AG04450 (cell line): ENCODE results near the gene FGGY. TPM values are rescaled to one million over a fixed set of nuclear protein-coding genes. Genes with fewer than 3 reads are reported as not detected.

Source experiments
- CTCF ChIA-PET: fragments of 300-600, 350-600 bp; formaldehyde crosslinking; extraction: SDS; loops from one replicate; lab custom pipeline; 2022; ENCODE audit warnings: antibody characterized with exemption, inconsistent platforms; lab: Charles Lee
- POLR2A ChIA-PET: fragments of 350-600 bp; formaldehyde crosslinking; extraction: SDS; loops from one replicate; lab custom pipeline; 2021; ENCODE audit warnings: antibody characterized with exemption, inconsistent platforms; lab: Yijun Ruan, JAX
- DNase-seq: peaks from one replicate; pipeline ENCODE4 v3.0.0-alpha.2; 2011; ENCODE audit warnings: low read depth, low spot score
- H3K27ac ChIP-seq: one replicate; pipeline ENCODE4 v1.5.1; 2012; ENCODE audit warnings: low read depth, low read length, control low read depth
- H3K27me3 ChIP-seq: one replicate; pipeline ENCODE4 v1.6.0; 2012; ENCODE audit warnings: low read length; ENCODE audit not compliant: control insufficient read depth, insufficient read depth
- H3K4me3 ChIP-seq: 2 replicates; pipeline ENCODE4 v1.5.1; 2011; ENCODE audit warnings: mild to moderate bottlenecking, low read depth, low read length, control low read depth
- H3K9me3 ChIP-seq: 2 replicates; pipeline ENCODE4 v1.5.1; 2012; ENCODE audit warnings: low read length; ENCODE audit not compliant: control insufficient read depth, insufficient read depth
- CTCF ChIP-seq: IDR thresholded peaks from 2 replicates; pipeline ENCODE4 v1.5.1; 2011; ENCODE audit warnings: low read depth, low read length, control low read depth, inconsistent platforms
- polyA plus RNA-seq: library from polyadenylated mRNA; depleted of rRNA; stranded (reverse); fragments of >200 nt; gene quantifications from 2 replicates; pipeline ENCODE4 v1.2.3, GENCODE V29; 2011

Gene FGGY
- polyA plus RNA-seq, 1 experiment: 11.8 TPM

GRCh38 chr1:59693406-59693805, 396.5 kb downstream of the FGGY start:
- no peak for TF ChIP-seq CTCF
- H3K27me3 ChIP-seq: no peaks in the 10 kb centered on the region
- POLR2A ChIA-PET: no interaction called here
- H3K27ac ChIP-seq: no peak overlapping the region
- H3K4me3 ChIP-seq: no peak overlapping the region
- no peaks in the 10 kb centered on the region for H3K9me3 ChIP-seq
- CTCF ChIA-PET: interaction anchor here (0.6 kb wide), 1 partner anchor 297 kb away, joined by 3 read pairs; no protein-coding TSS in a partner anchor
- DNase-seq: no peak

- no peak overlapping the region for H3K4me3 ChIP-seq
- no peaks in the 10 kb centered on the region for H3K27me3 ChIP-seq
- POLR2A ChIA-PET: no interaction called here
- H3K9me3 ChIP-seq: no peaks in the 10 kb centered on the region
- no peak overlapping the region for H3K27ac ChIP-seq
- CTCF ChIA-PET: no interaction called here
- no peak for DNase-seq
- TF ChIP-seq CTCF: no peak
Measured at GRCh38 chr1:59695252-59695651, 398.4 kb downstream of the FGGY start.

- H3K27me3 ChIP-seq: no peaks in the 10 kb centered on the region
- ChIA-PET POLR2A (interaction anchor here (0.6 to 1.3 kb wide), 2 partner anchors 483 to 913 kb away, joined by 3 to 5 read pairs; partner anchors contain the start of gene JUN), CTCF (interaction anchor here (0.9 kb wide), 1 partner anchor 957 kb away, joined by 3 read pairs; no protein-coding TSS in a partner anchor)
- H3K27ac ChIP-seq: no peak overlapping the region
- H3K4me3 ChIP-seq: no peak overlapping the region
- H3K9me3 ChIP-seq: no peaks in the 10 kb centered on the region
- TF ChIP-seq CTCF: no peak
- no peak for DNase-seq
Measured at GRCh38 chr1:59696421-59697115, 399.7 kb downstream of the FGGY start.

- Histone ChIP-seq H3K27me3 (no peaks in the 10 kb centered on the region), H3K27ac (no peak overlapping the region), H3K9me3 (no peaks in the 10 kb centered on the region), H3K4me3 (no peak overlapping the region)
- CTCF ChIA-PET: interaction anchor here (0.6 to 3.2 kb wide), 8 partner anchors 63 to 958 kb away, joined by 3 to 44 read pairs (median 4); no protein-coding TSS in a partner anchor
- POLR2A ChIA-PET: interaction anchor here (1.3 kb wide), 1 partner anchor 913 kb away, joined by 5 read pairs; the partner anchor contains the start of gene JUN
- TF ChIP-seq CTCF: no peak
- DNase-seq: no peak
Measured at GRCh38 chr1:59697150-59697800, 400.4 kb downstream of the FGGY start.
